ENCODE results near the gene C1QTNF2.

Gene C1QTNF2, protein sequence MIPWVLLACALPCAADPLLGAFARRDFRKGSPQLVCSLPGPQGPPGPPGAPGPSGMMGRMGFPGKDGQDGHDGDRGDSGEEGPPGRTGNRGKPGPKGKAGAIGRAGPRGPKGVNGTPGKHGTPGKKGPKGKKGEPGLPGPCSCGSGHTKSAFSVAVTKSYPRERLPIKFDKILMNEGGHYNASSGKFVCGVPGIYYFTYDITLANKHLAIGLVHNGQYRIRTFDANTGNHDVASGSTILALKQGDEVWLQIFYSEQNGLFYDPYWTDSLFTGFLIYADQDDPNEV

DNA sequence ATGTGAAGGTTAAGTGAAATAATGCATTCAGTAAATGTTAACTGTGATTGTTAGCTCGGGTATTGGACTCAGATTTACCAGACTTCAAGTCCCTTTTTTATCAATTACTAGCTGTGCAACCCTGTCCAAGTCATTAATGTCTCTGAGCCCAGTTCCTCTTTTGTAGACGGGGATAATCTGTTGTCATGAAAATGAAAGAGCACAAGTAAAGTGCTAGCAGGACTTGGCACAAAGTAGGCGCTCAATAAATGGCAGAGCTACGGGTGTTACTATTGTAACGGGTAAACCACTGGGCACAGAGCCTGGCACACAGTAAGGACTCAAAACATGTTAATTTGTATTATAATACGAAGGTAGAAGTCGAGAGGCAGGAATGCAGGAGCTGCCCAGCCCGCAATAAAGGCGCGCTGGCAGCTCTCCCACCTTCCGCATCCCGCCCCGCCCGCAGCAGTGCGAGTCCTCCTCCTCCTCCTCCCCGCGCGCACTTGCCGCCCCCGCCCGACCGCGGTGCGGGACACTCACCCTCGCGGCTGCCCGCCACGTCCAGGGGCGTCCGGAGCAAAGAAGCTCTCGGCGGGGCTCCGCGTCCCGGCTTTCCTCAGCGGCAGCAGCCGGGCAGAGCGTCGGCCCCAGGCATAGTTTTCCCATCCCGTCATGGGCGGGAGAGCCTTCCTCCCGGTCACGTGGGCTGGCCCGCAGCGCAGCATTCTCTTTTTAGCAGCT, at the start of gene C1QTNF2:
TSS of gene C1QTNF2 (minus strand) at position 637 of the 723 bp plus-strand sequence. CDS start 15,615 bp downstream, outside the sequence.
- no peak for DNase-seq

DNA sequence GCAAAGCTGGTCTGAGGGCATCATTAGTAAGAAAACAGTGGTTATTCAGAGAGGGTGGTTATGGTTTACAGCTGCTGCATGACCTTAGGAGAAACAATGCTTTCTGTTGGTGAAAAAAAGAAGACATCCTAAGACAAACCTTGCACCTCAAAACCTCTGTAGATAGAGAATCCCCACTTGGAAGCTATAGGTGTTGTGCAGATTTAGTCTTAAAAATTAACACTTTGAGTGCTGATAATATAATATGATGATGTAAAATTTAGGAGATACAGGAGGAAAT, 49.8 kb upstream of the C1QTNF2 start:
- no peak for DNase-seq

- DNase-seq = no peak
Measured at GRCh38 chr5:160419458-160420330, 49.3 kb upstream of the C1QTNF2 start.

- peak; percentile 95 for DNase-seq
Measured at GRCh38 chr5:160418561-160419457, 48.4 kb upstream of the C1QTNF2 start, which contains the start of gene SLU7. Gene SLU7, minus strand, starts transcription at chr5:160419081. Its CDS starts 3,787 bp downstream, at chr5:160415294.

- peak; percentile 79 for DNase-seq
Measured at GRCh38 chr5:160399402-160400353, 29.3 kb upstream of the C1QTNF2 start, which contains the start of gene FAM200C. Gene FAM200C, minus strand, starts transcription at chr5:160400054. Its CDS starts 4,564 bp downstream, at chr5:160395490.

DNA sequence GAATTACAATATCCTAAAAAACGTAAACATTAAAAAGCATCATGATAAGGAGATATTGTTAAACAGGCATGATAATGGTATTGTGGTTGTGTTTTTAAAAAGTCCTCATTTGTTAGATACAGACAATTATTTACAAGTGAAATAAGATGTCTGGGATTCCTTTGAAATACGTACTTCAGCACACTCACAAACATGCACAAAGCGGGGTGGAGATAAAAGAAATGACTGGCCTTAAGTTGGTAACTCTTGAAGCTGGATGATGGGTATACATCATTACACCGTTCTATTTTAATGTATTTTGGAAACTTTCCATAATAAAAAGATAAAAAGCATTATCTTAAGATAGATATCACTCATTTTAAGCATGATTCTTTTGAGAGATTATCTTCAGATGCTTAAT, 28.4 kb upstream of the C1QTNF2 start:
- no peak for DNase-seq

DNA sequence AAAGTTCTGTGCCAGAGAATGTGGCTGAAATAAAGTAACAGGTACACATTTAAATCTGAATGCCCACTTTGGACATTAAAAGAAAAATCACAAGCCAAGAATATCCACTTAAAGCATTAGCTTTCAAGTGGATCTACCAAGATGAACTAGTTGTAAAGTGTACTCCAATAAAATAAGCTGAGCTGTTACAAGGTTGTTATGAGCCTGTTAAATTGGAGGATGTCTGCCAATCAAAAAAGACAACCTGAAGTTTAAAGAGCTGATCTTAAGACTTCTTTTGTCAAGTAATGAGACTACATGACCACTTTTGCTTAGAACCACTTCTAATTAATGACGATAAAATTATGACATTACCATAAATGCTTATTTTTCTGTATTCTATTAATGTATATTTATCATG, 27.1 kb upstream of the C1QTNF2 start:
- DNase-seq = no peak

- no peak for DNase-seq
Measured at GRCh38 chr5:160395111-160395510, 24.7 kb upstream of the C1QTNF2 start.

- peak; percentile 7 for DNase-seq
Measured at GRCh38 chr5:160390787-160391696, 20.6 kb upstream of the C1QTNF2 start.

DNA sequence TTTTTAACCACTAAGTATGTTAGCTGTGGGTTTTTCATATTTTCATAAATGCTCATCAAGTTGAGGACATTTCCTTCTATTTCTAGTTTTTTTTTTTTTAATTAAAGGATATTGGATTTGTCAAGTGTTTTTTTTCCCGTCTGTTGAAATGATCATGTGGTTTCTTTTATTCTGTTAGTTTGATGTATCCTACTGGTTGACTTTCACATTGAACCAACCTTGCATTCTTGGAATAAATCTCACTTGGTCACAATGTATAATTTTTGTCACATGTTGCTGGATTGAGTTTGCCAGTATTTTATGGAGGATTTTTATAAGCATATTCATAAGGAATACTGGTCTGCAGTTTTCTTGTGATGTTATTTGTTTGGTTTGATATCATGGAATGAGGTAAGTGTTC, 17.0 kb upstream of the C1QTNF2 start:
- DNase-seq = no peak

GRCh38 chr5:160385496-160385895, 15.1 kb upstream of the C1QTNF2 start:
- DNase-seq = no peak

- DNase-seq = no peak
Measured at GRCh38 chr5:160384681-160385080, 14.3 kb upstream of the C1QTNF2 start.

- no peak for DNase-seq
Measured at GRCh38 chr5:160382346-160382745, 11.9 kb upstream of the C1QTNF2 start.

- no peak for DNase-seq
Measured at GRCh38 chr5:160380041-160380440, 9.6 kb upstream of the C1QTNF2 start.

- no peak for DNase-seq
Measured at GRCh38 chr5:160379511-160379910, 9.1 kb upstream of the C1QTNF2 start.

DNA sequence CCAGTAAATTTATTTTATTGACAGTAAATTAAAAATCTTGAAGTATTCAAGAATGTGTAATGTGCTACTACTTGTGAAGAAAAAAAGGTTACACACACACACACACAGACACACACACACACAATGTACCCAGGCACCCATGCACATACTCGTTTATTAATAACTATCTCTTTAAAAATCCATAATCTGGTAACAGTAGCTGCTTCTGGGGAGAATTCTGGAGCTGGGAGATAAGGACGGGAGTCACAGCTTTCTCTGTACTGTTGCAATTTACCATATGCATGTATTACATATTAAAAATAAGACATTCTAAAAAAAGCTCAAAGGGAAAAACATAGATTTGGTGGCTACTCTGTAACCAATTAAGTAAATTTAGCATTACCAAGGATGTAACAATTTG, 7.9 kb upstream of the C1QTNF2 start:
- no peak for DNase-seq

GRCh38 chr5:160377651-160378050, 7.2 kb upstream of the C1QTNF2 start:
- DNase-seq = no peak

GRCh38 chr5:160376416-160376815, 6.0 kb upstream of the C1QTNF2 start:
- no peak for DNase-seq

DNA sequence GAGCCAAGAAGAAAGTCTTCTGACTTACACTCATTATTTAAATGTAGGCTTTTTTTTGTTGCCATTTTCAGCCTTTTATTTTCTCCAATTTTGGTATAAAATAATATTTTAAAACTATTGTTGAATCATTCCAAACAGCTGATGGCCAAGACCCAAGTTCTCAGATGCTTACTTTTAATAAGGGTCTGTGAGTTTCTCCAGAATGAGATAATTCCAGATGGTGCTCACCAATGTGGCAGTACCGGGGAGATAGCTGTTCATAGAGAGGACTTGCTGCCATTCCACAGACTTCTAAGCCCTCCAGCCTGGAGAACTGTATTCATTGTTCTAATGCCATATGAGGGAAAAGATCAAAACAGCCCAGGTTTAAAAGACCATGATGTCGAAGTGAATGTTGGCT, 5.3 kb upstream of the C1QTNF2 start:
- no peak for DNase-seq

DNA sequence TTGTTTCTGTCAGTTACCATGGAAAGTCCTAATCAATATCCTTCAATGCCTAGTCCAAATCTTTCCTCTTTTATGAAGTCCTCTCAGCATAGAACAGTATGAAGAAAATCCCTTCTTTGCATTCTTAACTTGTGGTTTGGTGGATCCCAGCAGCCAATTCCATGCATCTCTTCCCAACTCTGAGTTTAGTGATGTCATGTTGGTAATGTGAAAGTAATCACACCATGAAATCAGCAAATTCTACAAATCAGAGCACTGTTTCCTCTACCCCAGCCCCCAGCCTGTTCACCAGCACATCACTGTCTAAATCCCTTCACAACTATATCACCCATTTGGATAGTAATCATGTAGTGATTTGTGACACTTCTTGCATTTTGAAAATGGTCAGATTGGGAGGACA, 4.7 kb upstream of the C1QTNF2 start:
- no peak for DNase-seq

Measured in CD4-positive, alpha-beta T cell treated with Interleukin-21 for 1 hour (primary cell).